ENCODE results near the gene MGAT5B.
"Not testable (repeated sequence)": the region's sequence is repeated elsewhere in the genome, so short reads cannot be mapped to it uniquely, and the experiment has no call there.

Gene MGAT5B

GRCh38 chr17:76967762-76968161 lies 99.6 kb downstream of the MGAT5B start:
- no peak for TF ChIP-seq CTCF (IDR thresholded peaks at IDR 0.05; ENCODE audit: low read length)
- TF ChIP-seq EZH2phosphoT487 (IDR thresholded peaks at IDR 0.05; ENCODE audit: low read length): no peak
- TF ChIP-seq EZH2 (optimal IDR thresholded peaks at IDR 0.05; ENCODE audit: low read depth, low read length): no peak
- H3K27ac ChIP-seq (ENCODE audit: low read length): no peak overlapping the region
- H3K27me3 ChIP-seq (replicated peaks; ENCODE audit: insufficient read depth, low read length): peaks cover 52% of the 10 kb centered on the region
- peaks cover 9% of the 10 kb centered on the region; the same call in 1 of the 2 replicates for H3K4me1 ChIP-seq (ENCODE audit: low read length)
- H3K9me2 ChIP-seq (replicated peaks; ENCODE audit: insufficient read depth, low read length): no peaks in the 10 kb centered on the region
- H3K36me3 ChIP-seq (replicated peaks; ENCODE audit: insufficient read depth, low read length): no peaks in the 10 kb centered on the region
- H3K4me3 ChIP-seq (ENCODE audit: low read length): no peak overlapping the region
- no peaks in the 10 kb centered on the region for H3K79me2 ChIP-seq (ENCODE audit: low read length)
- DNase-seq: no peak
- H3K9me3 ChIP-seq (replicated peaks; ENCODE audit: insufficient read depth, low read length): no peaks in the 10 kb centered on the region
- H4K20me1 ChIP-seq (ENCODE audit: insufficient read depth, low read length): no peaks in the 10 kb centered on the region
- no peak overlapping the region for H2AFZ ChIP-seq (ENCODE audit: low read length)
- no peaks in the 10 kb centered on the region for H3F3A ChIP-seq (ENCODE audit: insufficient read depth, low read length)
- no peak overlapping the region for H3K4me2 ChIP-seq (ENCODE audit: low read depth, low read length)
- H3K9ac ChIP-seq (ENCODE audit: low read length): no peak overlapping the region

GRCh38 chr17:76968707-76969597 lies 100.7 kb downstream of the MGAT5B start:
- Histone ChIP-seq H3K36me3 (replicated peaks; ENCODE audit: insufficient read depth, low read length) (no peaks in the 10 kb centered on the region), H3K4me3 (ENCODE audit: low read length) (peak overlapping the region; percentile 66), H3F3A (ENCODE audit: insufficient read depth, low read length) (no peaks in the 10 kb centered on the region), H3K4me1 (ENCODE audit: low read length) (peaks cover 9% of the 10 kb centered on the region; the same call in 1 of the 2 replicates), H3K27me3 (replicated peaks; ENCODE audit: insufficient read depth, low read length) (peaks cover 55% of the 10 kb centered on the region), H3K9me2 (replicated peaks; ENCODE audit: insufficient read depth, low read length) (no peaks in the 10 kb centered on the region), H3K79me2 (ENCODE audit: low read length) (no peaks in the 10 kb centered on the region), H4K20me1 (ENCODE audit: insufficient read depth, low read length) (no peaks in the 10 kb centered on the region), H3K9me3 (replicated peaks; ENCODE audit: insufficient read depth, low read length) (no peaks in the 10 kb centered on the region), H3K4me2 (ENCODE audit: low read depth, low read length) (peak overlapping the region; percentile 99), H2AFZ (ENCODE audit: low read length) (peak overlapping the region; percentile 95), H3K27ac (ENCODE audit: low read length) (peak overlapping the region; percentile 38; the same call in 1 of the 2 replicates), H3K9ac (ENCODE audit: low read length) (peak overlapping the region; percentile 65)
- TF ChIP-seq EZH2phosphoT487 (IDR thresholded peaks at IDR 0.05; ENCODE audit: low read length) (no peak), EZH2 (optimal IDR thresholded peaks at IDR 0.05; ENCODE audit: low read depth, low read length) (no peak), CTCF (IDR thresholded peaks at IDR 0.05; ENCODE audit: low read length) (no peak)
- peak; percentile 94 for DNase-seq

DNA sequence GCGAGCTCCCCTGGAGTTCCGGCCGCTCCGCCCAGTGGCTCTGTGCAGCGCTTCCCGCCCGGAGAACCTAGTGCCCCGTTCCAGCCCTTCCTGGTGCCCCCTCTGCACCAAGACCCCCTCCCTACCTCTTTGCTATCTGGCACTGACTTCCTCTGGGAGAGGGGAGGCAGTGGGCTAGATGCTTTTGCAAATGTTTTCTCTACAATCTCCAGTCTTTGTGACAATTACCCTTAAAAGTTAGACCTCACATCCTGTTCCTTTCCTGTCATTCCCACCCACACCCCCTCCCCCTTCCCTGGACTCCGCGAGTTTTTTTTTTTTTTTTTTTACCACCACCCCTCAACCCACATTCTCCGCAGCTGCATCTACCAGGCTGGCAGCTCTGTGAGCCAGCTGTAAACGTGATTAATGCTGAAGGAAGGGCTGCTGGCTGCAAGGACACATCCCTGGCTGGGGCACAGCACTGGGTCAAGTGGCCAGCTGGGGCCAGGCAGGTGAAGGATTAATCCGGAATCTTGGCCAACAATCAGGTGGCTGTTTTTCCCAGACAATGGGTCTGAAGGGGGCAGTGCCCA lies 101.5 kb downstream of the MGAT5B start:
- Histone ChIP-seq H2AFZ (ENCODE audit: low read length) (peak overlapping the region; percentile 95), H3K4me1 (ENCODE audit: low read length) (peaks cover 9% of the 10 kb centered on the region; the same call in 1 of the 2 replicates)

DNA sequence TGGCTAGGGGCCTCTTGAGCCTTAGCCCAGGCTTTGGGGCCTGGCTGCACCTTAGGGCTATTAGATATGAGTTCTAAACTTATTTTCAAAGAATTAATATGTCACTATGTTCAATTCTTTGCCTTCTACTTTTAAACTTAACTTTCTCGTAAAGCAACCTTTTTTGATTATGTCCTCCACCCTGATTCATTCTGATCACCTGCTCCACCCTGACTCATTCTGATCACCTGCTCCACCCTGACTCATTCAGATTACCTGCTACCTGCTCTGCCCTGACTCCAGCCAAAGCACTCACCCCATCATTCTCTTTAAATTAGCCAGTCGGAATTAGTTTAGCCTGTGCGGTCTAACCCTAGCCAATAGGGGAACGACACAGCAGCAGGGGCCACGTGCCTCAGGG lies 102.0 kb downstream of the MGAT5B start:
- not testable (repeated sequence) for H3K27ac ChIP-seq (ENCODE audit: low read length); H3K9ac ChIP-seq (ENCODE audit: low read length)

More for the DNA sequence above, 101.5 kb downstream of the MGAT5B start:
- H4K20me1 ChIP-seq (ENCODE audit: insufficient read depth, low read length): no peaks in the 10 kb centered on the region
- peak overlapping the region; percentile 65 for H3K9ac ChIP-seq (ENCODE audit: low read length)
- no peaks in the 10 kb centered on the region for H3K79me2 ChIP-seq (ENCODE audit: low read length)
- H3K36me3 ChIP-seq (replicated peaks; ENCODE audit: insufficient read depth, low read length): no peaks in the 10 kb centered on the region
- H3K4me2 ChIP-seq (ENCODE audit: low read depth, low read length): peak overlapping the region; percentile 99
- peaks cover 55% of the 10 kb centered on the region for H3K27me3 ChIP-seq (replicated peaks; ENCODE audit: insufficient read depth, low read length)
- peak overlapping the region; percentile 38; the same call in 1 of the 2 replicates for H3K27ac ChIP-seq (ENCODE audit: low read length)
- H3K9me2 ChIP-seq (replicated peaks; ENCODE audit: insufficient read depth, low read length): no peaks in the 10 kb centered on the region
- no peaks in the 10 kb centered on the region for H3K9me3 ChIP-seq (replicated peaks; ENCODE audit: insufficient read depth, low read length)
- TF ChIP-seq EZH2phosphoT487 (IDR thresholded peaks at IDR 0.05; ENCODE audit: low read length) (no peak), EZH2 (optimal IDR thresholded peaks at IDR 0.05; ENCODE audit: low read depth, low read length) (no peak), CTCF (IDR thresholded peaks at IDR 0.05; ENCODE audit: low read length) (no peak)
- no peak for DNase-seq
- H3K4me3 ChIP-seq (ENCODE audit: low read length): peak overlapping the region; percentile 66
- H3F3A ChIP-seq (ENCODE audit: insufficient read depth, low read length): no peaks in the 10 kb centered on the region

More for the DNA sequence above, 102.0 kb downstream of the MGAT5B start:
- H3K4me1 ChIP-seq (ENCODE audit: low read length); H3K4me3 ChIP-seq (ENCODE audit: low read length); H2AFZ ChIP-seq (ENCODE audit: low read length); DNase-seq; H3K79me2 ChIP-seq (ENCODE audit: low read length); H3F3A ChIP-seq (ENCODE audit: insufficient read depth, low read length); H4K20me1 ChIP-seq (ENCODE audit: insufficient read depth, low read length); H3K9me2 ChIP-seq (replicated peaks; ENCODE audit: insufficient read depth, low read length); H3K36me3 ChIP-seq (replicated peaks; ENCODE audit: insufficient read depth, low read length); H3K9me3 ChIP-seq (replicated peaks; ENCODE audit: insufficient read depth, low read length); H3K4me2 ChIP-seq (ENCODE audit: low read depth, low read length): not testable (repeated sequence)
- H3K27me3 ChIP-seq (replicated peaks; ENCODE audit: insufficient read depth, low read length): peaks cover 55% of the 10 kb centered on the region
